ENCODE results near the gene ADNP.

Gene ADNP

DNA sequence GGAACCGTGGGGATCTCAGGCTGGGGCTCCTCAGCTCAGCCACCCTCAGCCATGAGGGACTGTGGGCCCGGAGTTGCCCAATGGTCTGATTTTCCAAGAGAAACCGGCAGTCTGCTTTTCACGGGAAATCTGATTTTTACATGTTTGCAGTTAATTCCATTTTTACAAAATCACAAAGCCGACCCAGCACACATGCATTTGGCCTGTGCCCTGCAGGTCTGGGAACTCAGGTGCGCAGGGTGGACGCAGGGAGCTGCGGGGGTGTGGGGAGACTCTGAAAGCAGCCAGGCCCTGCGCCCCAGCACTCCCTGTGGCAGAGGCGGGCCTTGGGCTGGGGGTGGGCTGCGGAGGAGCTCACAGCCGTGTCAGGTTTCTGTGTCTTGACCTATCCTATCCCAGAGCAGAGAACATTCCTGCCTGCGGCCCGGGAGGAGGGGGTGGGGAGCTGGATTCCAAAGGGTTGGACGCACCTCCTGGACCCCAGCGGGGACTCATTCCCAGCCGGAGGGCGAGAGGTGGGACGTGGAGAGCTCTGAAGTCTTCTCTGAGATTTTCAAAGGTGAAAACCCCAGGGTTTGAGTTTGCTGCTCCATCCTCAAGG is 60.6 kb downstream of the ADNP start:
- no peak for DNase-seq

DNA sequence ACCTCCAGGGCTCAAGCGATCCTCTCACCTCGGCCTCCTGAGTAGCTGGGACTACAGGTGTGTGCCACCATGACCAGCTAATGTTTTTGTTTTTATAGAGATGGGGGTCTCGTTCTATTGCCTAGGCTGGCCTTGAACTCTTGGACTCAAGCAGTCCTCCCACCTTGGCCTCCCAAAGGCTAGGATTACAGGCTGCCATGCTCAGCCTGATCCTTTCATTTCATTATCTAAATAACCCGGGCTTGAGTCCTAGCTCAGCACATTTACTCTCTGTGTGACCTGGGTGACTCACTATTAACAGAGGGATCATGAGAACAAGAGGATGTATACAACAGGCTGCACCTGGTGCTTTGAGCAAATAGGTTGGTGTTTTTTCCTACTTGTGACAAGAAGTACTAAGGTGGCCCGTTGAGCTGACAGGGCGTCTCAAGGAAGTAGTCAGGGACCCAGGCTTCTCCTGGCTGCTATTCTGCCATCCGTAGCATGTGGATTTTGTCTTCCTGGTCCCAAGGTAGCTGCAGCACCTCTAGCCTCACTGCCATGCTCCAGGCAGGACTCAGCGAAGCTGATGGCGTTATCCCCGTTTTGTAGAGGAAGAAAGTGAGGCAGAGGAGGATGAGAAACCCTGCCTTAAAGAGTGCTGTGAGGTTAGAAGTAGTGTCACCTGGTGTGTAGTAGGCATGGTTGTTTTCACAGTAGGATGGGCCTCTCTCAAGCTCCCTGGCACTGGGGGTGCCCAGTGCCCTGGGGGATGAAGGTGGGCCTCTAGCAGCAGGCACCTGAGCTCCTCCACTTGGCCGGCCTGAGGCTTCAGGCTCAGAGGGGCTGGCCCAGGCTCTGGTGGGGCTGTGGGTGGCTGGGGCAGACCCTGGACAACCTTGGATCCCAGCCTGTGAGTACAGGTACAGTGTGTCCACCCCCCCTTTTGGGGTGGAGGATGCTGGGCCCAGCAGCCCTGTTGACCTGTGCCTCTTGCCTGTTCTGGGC is 62.4 kb downstream of the ADNP start:
- DNase-seq: no peak

DNA sequence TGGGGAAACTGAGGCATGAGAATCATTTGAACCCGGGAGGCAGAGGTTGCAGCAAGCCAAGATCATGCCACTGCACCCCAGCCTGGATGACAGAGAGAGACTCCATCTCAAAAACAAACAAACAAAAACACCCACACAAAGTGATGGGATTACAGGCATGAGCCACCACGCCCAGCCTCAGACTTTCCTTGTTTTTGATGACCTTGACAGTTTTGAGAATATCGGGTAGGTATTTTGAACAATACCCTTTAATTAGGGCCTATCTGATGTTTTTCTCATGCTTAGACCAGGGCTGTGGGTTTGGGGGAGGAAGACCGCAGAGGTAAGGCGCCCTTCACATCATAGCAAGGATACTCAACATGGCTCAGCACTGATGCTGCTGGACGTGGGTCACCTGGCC is 63.4 kb downstream of the ADNP start:
- no peak for DNase-seq

DNA sequence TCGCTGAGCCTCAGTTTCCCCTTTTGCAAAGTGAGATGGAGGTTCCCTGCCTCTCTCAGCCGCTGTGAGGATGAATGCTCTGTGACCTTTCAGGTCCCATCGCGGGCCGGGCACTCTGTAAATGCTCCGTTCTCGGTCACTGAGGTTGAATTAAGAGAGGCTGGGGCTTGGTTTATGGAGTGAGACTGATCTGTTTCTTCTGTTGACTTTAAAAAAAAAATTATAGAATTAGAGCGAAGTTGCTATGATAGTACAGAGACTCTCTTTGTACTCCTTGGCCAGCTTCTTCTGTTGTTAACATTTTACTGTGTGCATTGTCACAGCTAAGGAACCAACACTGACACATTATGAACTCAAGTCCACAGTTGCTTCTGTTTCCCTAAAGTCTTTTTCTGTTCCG is 64.4 kb downstream of the ADNP start:
- no peak for DNase-seq

DNA sequence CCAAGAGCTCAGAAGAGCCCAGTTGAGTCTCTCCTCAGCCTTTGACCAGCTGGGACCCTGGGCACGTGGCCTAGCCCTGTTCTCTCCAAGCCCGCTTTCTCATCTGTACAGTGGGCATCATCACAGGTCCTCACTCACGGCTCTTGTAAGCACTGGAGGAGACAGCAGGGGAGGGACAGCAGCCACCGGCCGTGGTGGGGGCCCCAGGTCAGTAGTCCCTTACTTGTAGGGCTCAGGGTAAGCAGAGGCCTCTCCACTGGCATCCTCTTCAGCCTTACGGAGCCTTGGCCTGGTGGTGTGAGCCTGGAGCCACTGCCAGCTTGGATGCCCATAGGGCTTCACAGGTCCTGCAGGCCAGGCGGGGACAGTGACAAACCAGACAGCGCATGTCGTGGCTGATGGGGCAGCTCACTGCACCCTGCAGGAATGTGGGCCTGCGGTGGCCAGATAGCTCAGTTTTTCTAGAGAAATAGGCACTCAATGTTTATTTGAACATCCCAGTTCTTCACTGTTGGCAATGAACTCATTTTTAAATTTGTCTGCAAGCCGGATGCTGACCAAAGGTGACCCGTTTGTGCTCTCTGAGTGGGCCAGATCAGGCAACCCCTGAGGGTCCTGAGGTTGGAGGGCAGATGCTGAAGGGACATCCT is 65.1 kb downstream of the ADNP start:
- no peak for DNase-seq

DNA sequence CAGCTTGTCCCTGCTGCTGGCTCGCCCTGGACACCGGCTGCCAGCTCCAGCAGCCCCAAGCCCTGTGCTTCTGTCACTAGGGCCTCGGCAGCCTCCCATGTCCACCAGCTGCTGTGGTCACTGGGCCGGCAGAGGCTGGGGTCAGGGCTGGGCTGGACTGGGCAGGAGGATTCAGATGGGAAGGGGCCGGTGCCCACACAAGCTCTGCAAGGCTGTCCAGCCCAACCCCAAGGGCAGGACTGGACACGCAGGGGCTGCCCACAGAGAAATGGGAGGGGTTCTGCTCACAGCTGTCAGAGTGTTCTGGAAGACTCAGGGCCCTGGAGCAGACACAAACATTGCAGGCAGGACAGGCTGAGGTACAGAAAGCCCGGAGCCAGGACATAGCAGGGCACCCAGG is 65.6 kb downstream of the ADNP start:
- no peak for DNase-seq

DNA sequence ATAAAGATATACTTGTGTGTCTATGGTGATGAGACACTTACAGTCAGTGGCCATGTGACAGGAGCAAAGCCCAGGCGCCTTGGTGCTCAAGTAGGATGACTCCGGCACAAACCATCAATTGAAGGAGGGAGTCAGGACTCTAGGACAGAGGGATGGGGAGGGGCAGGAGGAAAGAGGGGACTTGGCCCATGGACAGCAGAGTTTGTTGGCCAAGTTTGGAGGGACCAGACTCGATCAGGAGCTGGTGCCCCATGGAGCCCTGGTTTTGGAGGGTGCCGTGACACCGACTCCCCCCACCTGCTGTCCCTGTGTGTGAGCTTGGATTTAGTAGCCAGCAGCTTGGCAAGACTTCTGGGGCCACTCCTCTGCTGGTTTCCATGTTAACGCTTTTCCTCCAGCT is 66.1 kb downstream of the ADNP start:
- no peak for DNase-seq

DNA sequence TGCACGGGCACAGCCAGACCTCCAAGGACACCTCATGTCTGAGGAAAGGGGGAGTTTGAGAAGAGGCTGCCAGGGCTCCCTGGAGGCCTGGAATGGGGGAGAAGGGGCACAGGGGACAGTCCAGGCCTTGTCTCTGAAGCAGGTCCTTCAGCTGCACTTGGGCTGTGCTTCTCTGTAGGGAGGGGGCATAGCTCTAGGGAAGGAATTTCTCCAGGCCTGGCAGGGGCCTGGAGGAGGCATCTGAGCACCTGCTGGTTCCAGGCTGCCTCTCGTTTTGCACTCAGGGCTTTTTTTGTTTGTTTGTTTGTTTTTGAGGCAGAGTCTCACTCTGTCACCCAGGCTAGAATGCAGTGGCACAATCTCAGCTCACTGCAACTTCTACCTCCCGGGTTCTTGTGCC is 68.7 kb downstream of the ADNP start:
- no peak for DNase-seq

DNA sequence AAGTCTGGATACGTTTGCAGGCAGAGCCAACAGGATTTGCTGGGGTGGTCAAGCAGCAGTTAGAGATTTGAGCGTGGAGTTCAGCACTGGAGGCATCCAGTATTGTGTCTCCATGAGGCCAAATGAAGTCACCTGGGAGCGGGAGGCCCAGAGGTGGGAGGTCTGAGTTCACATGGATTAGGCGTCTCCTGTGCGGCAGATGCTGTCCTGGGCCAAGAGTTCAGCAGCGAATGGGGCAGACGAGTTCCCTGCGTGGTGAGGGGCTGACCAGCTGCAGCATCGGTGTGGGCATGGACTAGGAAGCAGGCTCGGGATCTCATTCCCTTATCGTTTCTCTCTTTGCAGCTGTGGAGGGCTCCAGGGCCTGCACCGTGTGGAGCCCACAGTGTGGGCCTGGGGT is 70.2 kb downstream of the ADNP start:
- no peak for DNase-seq

DNA sequence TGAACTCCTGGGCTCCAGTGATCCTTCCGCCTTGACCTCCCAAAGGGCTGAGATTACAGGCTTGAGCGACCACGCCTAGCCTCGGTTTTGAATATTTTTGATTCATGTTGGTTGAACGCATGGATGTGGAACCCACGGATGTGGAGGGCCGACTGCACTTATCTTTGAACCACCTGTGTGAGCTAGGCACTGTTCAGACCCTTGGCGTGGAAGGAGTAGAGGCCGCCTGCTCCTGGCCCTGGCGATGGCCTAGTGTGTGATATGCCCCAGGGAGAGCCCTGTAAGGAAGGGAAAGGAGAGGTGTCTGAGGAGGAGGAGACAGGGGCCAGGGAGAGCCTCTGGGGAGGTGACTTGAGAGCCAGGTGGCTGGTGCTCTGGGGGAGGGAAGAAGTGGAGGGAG is 72.1 kb downstream of the ADNP start:
- no peak for DNase-seq

DNA sequence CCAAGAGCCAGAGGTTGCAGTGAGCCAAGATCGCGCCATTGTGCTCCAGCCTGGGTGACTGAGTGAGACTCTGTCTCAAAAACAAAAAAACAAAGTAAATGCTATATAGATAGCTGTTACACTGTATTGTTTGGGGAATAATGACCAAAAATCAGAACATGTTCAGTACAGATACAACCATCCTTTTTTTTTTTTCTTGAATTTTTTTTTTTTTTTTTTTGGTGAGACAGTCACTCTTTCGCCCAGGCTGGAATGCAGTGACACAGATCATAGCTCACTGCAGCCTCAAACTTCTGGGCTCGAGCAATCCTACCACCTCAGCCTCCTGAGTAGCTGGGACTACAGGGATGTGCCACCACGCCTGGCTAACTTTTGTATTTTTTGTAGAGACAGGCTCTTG is 72.7 kb downstream of the ADNP start:
- no peak for DNase-seq

DNA sequence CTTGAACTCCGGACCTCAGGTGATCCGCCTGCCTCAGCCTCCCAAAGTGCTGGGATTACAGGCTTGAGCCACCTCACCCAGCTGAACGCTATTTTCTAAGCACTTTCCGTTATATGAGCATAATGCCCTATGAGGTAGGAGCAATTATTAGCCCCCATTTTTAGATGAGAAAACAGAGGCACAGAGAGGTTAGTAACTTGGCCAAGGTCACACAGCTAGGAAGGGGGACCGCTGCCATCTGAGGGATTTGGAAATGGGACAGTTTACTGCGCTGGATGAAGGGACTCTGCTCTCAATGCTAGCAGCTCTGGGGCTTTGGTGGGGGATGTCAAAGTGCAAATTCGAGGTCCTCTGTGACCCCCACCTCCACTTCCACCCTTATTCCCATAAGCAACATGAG is 73.9 kb downstream of the ADNP start:
- DNase-seq: no peak

DNA sequence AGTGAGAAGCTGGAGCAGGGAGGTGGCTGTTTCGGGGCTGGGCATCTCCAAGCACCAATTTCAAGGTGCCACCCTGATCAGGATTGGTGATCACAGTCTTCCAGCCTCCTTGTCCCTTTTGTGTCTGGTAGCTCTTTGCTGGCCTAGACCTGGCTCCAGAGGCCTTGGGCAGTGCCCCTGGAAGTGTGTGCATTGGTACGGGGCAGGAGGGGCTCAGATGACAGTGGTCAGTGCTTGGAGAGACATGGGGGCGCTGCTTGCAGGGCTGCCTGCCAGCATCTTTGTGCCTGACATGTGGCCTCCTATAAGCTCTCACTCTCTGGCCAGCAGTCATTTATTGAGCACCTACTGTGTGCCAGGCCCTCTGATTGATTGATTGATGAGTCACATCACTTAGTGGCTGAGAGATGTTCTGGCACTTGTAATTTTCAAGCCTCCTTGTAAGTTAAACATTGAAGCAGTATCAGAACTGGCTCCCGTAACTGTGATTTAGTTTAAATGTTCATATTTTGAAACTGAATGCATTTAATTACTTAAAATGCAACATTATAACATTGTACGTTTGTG is 74.7 kb downstream of the ADNP start:
- DNase-seq: no peak

DNA sequence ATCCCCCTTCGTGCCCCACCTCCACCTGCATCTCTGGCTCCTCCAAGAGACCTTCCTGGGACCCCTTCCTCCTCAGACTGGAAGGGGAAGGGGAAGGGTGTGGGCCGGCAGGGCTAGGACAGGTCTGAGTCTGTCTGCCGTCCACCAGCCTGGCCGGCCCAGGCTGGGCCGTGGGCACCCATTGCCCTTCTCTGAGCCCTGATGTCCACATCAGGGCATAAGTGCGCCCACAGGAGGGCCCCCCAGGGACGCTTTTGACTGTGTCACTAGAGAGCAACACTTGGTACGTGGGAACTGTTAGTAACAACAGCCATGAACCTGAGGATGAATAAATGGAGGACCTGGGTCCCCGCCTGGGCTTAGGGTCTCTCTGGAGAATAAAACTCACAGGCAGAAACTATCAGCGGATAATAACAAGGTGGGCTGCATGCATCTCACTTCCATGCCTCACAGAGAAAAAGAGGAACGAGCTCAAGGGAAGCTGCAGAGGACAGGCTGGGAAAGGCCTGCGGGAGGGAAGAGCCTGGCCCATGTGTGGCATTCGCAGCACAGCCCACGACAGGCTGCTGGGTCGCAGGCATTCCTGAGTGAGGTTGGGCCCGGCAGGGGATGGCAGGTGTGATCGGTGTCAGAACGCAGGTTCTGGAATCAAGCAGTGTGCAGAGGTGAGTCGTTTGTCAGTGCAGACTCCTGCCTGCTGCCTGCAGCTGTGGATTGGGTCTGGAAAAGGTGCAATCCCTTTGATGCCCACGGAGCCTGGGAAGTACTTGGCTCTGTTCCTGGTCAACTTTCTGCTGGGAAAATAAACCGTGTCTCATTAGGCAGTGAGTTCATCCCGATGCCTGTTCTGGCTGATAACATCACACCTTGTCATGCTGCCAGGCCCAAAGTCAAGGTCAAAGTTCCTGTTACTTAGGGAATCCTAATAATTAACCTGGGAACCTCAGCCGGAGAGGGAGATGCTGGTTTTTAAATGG is 75.5 kb downstream of the ADNP start:
- no peak for DNase-seq

DNA sequence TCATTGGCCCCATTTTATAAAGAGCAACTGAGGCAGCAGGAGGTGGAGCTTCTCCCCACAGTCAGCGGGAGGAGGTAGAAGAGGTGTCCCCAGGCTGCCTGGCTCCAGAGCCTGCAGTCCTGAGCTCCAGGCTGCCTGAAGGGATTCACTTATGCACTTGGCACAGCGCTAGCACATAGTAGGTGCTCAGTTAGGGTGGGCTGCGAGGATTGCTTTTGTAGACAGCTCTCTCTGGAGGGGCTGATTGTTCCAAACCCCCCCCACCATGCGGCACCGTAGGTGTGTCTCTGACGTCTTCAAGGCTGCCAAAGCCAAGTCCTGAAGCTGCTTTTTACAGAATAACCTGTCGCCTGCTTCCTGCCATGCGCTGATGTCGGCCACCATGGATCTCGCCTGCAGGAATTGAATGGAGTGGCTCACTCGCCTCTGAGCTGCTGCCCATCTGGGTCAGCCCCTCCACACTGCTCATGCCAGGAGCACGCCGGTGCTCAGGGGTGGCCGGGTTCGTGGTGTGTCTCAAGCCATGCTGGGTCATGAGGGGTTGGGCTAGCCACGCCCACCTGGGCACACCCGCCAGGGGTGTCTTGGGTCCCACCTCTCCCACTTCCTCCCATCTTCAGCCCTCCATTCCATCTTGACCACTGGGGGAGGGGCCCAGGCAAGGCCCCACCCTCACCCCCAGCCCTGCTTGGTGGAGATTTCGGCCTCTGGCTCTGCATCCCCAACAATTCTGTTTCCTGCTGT is 76.6 kb downstream of the ADNP start:
- no peak for DNase-seq

DNA sequence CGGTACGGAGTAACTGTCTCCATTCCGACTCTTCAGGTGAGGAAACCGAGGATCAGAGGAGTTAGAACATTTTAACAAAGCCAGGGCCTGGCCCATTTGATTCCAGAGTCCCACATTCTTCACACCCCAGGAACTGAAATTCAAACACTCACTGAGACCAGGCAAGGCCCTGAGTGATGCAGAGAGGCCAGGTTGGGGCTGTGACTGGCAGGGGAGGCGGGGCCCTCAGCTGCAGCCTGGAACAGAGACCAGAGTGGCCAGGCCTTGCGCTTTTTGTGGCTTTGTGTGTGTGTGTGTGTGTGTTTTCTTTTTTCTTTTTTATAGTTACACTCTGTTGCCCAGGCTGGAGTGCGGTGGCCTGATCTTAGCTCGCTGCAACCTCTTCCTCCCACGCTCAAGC is 79.2 kb downstream of the ADNP start:
- no peak for DNase-seq

DNA sequence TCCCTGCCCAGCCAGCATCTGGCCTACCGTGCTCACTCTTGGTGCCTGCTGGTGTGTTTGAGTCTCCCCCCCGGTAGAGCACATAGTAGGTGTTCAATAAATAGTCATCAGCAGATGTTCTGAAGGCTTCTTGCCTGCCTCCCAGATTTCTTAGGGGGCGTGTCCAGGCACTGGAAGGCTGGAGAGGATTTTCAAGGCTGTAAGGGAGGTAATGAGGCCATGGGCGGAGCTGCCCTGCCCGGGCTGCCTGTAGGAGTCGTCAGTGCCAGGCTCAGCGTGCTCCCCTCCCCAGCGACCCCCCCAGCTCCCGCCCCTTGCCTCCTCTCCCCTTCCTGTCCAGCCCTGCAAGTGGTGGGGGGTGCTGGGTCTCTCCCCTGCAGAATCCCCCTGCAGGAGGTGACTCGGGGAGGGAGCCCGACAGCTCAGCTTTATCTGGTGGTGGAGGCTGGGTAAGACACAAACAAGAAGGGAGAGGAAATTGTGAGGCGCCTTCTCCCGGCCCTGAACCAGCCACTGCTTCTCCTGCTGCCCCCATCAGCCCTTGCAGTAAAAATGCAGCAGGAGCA is 80.4 kb downstream of the ADNP start:
- DNase-seq: no peak

DNA sequence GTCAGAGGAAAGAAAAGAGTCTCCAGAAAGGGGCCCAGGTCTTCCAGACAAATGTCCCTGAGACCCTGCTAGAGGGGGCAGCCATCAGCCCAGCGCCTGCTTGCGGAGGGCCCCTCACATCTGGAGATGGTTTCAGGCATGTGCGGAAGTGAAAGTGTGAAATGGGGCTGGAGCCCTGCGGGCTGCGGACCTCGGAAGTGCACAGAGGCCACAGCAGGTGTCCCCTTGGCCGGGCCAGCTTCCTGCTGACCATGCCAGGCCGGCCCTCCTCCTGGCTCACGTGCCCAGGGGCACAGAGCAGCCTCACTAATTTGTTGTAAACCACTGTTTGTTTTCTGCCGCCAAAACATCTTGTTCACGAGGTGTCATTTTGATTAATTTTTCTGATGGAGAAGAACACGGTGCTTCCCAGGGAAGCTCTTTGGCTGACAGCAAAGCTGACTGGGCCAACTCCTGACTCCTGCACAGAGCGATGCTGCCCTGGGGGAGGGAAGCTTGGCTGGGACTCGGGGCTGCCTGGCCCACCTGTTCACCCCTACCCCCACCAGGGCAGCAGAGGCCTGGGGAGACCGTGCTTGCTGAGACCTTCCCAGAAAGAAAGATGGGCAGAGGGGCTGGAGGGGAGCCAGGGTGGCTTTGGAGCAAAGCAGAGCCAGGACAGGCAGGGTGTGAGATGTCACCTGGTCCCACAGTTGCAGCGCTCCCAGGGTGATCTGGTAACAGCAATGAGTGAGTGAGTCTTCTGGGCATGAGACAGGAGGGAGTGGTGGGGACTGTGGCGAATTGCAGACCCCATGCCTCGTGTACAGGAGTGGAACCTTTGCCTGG is 82.2 kb downstream of the ADNP start:
- no peak for DNase-seq

DNA sequence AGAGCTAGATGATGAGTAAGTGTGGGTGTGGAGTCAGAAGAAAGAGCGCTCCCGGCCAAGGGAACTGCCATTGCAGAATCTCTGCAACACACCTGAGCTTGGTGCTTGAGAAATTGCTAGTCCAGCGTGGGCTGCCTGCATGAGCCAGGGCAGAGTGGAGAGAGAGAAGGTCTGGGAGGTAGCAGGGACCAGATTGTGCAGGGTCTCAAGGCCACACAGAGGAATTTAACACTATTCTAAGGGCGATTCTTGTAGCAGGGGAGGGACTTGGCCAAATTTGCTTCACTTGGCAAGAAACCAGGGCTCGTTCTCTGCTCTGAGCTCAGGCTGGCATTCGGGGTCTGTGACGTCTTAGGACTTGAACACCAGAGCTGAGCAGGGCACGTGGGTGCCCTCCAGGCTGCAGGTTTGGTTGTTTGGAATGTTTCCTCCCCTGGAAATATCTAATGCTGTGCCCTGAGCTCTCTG is 82.9 kb downstream of the ADNP start:
- no peak for DNase-seq

DNA sequence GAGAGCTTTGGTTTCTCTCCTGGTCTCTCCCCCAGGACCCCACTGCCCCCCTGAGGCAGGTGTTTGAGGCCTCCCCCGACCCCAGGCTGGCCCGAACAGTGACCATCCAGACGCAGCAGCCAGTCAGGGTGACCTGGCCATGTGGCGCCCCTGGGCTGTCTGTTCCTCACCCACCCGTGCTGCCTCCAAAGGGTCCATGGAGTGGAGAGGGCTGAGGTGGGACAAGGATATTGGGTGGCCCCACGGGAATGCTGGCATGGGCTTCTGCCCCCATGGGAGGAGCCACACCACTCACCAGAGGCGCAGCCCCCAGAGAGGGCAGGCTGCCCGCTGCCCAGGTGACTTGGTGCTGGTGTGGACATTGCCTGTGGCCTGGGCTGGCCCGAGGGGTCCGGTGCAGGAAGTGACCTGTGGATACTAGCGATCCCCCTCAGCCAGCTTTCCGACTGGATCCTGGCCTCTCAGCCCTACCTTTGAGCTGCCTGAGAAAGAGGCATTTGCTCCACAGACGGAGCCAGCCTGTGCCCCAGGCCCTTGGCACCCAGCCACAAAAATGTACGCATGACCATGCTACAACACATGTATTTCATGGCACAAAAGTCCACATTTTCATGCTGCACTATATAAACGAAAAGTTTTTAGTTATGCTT is 85.5 kb downstream of the ADNP start:
- no peak for DNase-seq
